Progenitor cell of endocrine pancreas (in vitro differentiated cells): Measurements from ENCODE around the gene MPND. TPM values are rescaled to one million over a fixed set of nuclear protein-coding genes. Genes with fewer than 3 reads are reported as not detected.

Experiments used
- DNase-seq: peaks from one replicate; pipeline ENCODE4 v3.0.0; 2021; ENCODE audit warnings: low spot score; ENCODE audit not compliant: unreplicated experiment
- H3K27ac Mint-ChIP-seq: 2 replicates; pipeline ENCODE4 v1.8.0; 2021; ENCODE audit warnings: mild to moderate bottlenecking, moderate library complexity, mixed read lengths
- H3K27me3 Mint-ChIP-seq: 2 replicates; pipeline ENCODE4 v1.8.0; 2021; ENCODE audit warnings: mixed read lengths
- H3K36me3 Mint-ChIP-seq: 2 replicates; pipeline ENCODE4 v1.8.0; 2022; ENCODE audit warnings: mixed read lengths; ENCODE audit not compliant: insufficient read depth
- H3K4me1 Mint-ChIP-seq: 2 replicates; pipeline ENCODE4 v1.8.0; 2021; ENCODE audit warnings: low read depth, mixed read lengths
- H3K4me3 Mint-ChIP-seq: 2 replicates; pipeline ENCODE4 v1.8.0; 2021; ENCODE audit warnings: low read depth, mild to moderate bottlenecking, moderate library complexity, mixed read lengths
- H3K9me3 Mint-ChIP-seq: 2 replicates; pipeline ENCODE4 v1.8.0; 2021; ENCODE audit warnings: low read depth, mixed read lengths
- total RNA-seq: library from RNA; stranded (reverse); gene quantifications from 2 replicates; pipeline ENCODE4 v1.2.1, GENCODE V29; 2021
- TF ChIP-seq, protein P1 (sequence below): fragments of 200-600 bp; sonication (generic); IDR thresholded peaks from one replicate; pipeline ENCODE4 v1.5.0; 2021; ENCODE audit warnings: antibody characterized with exemption, mild to moderate bottlenecking; ENCODE audit not compliant: unreplicated experiment

The MPND gene
- total RNA-seq, 1 donor from 2014 or later, result 62.2 TPM

GRCh38 chr19:4304538-4305256, 38.7 kb upstream of the MPND start, which contains the start of gene FSD1:
FSD1 (plus strand) TSS chr19:4304598; CDS start chr19:4304747, 149 bp downstream.
- peaks cover 2% of the 10 kb centered on the region for H3K4me1 Mint-ChIP-seq
- H3K27me3 Mint-ChIP-seq, result no peaks in the 10 kb centered on the region
- no peak within 1 kb of the TSS for H3K27ac Mint-ChIP-seq
- peak within 1 kb of the TSS; percentile 63 for H3K4me3 Mint-ChIP-seq
- no peaks in the 10 kb centered on the region for H3K9me3 Mint-ChIP-seq
- TF ChIP-seq, protein P1, sequence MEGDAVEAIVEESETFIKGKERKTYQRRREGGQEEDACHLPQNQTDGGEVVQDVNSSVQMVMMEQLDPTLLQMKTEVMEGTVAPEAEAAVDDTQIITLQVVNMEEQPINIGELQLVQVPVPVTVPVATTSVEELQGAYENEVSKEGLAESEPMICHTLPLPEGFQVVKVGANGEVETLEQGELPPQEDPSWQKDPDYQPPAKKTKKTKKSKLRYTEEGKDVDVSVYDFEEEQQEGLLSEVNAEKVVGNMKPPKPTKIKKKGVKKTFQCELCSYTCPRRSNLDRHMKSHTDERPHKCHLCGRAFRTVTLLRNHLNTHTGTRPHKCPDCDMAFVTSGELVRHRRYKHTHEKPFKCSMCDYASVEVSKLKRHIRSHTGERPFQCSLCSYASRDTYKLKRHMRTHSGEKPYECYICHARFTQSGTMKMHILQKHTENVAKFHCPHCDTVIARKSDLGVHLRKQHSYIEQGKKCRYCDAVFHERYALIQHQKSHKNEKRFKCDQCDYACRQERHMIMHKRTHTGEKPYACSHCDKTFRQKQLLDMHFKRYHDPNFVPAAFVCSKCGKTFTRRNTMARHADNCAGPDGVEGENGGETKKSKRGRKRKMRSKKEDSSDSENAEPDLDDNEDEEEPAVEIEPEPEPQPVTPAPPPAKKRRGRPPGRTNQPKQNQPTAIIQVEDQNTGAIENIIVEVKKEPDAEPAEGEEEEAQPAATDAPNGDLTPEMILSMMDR, result no peak
- peak; percentile 64 for DNase-seq
- peaks cover 1% of the 10 kb centered on the region for H3K36me3 Mint-ChIP-seq

DNA sequence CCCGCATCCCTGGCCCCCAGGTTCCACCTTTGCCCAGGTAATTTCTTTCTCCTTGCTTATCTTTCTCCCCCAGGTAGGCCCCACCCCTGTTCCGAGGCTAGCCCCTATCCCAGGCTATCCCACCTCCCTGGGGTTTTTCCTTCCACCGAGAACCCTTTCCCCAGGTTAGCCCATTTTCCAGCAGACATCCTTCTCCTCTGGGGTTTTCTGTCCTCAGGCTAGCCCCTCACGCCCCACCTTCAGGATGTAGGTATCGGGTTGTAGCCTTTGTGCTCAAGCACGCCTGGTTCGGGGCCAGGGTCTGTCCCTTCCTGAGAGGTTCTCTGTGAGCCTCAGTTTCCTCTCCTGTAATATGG, 38.1 kb upstream of the MPND start:
- H3K36me3 Mint-ChIP-seq, result peaks cover 1% of the 10 kb centered on the region
- no peaks in the 10 kb centered on the region for H3K9me3 Mint-ChIP-seq
- TF ChIP-seq, protein P1, result no peak
- H3K27ac Mint-ChIP-seq, result no peak overlapping the region
- no peak for DNase-seq
- no peaks in the 10 kb centered on the region for H3K27me3 Mint-ChIP-seq
- peaks cover 2% of the 10 kb centered on the region for H3K4me1 Mint-ChIP-seq
- peak overlapping the region; percentile 63 for H3K4me3 Mint-ChIP-seq

GRCh38 chr19:4305659-4306058, 37.7 kb upstream of the MPND start:
- Mint-ChIP-seq H3K9me3 (no peaks in the 10 kb centered on the region), H3K4me3 (peak overlapping the region; percentile 63), H3K27ac (no peak overlapping the region), H3K36me3 (peaks cover 1% of the 10 kb centered on the region), H3K4me1 (peaks cover 2% of the 10 kb centered on the region), H3K27me3 (no peaks in the 10 kb centered on the region)
- no peak for DNase-seq
- TF ChIP-seq, protein P1, result no peak

GRCh38 chr19:4310247-4311121, 32.9 kb upstream of the MPND start:
- H3K27me3 Mint-ChIP-seq, result no peaks in the 10 kb centered on the region
- peaks cover 3% of the 10 kb centered on the region for H3K36me3 Mint-ChIP-seq
- no peaks in the 10 kb centered on the region for H3K4me1 Mint-ChIP-seq
- TF ChIP-seq, protein P1, result no peak
- DNase-seq, result no peak
- H3K27ac Mint-ChIP-seq, result no peak overlapping the region
- H3K9me3 Mint-ChIP-seq, result no peaks in the 10 kb centered on the region
- no peak overlapping the region for H3K4me3 Mint-ChIP-seq

DNA sequence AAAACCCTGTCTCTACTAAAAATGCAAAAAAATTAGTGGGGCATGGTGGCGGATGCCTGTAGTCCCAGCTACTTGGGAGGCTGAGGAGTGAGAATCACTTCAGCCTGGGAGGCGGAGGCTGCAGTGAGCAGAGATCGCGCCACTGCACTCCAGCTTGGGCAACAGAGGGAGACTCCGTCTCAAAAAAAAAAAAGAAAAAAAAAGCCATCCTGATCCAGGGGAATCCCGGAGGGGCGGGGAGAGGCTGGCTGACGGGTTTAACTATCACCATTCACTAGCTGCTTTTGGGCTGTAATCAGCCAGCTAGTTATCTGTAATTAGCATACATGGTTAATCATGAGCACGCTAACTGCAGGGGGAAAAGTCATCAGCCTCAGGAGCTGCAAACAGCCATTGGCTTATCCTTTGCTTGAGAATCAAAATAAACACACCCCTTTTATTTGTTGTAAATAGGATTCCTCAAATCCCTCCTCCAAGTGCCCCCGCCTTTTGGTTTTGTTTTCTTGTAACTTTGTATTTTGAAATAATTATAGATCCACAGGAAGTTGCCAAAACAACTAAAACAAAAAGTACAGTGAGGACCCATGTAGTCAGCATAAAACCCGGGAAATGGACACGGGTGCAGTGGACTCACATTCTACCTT, 29.4 kb upstream of the MPND start:
- TF ChIP-seq, protein P1, result no peak
- Mint-ChIP-seq H3K9me3 (peaks cover 5% of the 10 kb centered on the region), H3K4me1 (no peaks in the 10 kb centered on the region), H3K27me3 (no peaks in the 10 kb centered on the region), H3K36me3 (peaks cover 10% of the 10 kb centered on the region), H3K27ac (no peak overlapping the region), H3K4me3 (no peak overlapping the region)
- DNase-seq, result no peak
